SKM-1 treated with dmso at 0.1 percent for 144 hours (cell line): ENCODE measurements around the gene SGO2.
A peak's percentile ranks its signal among the peaks of the same experiment; 100 is the strongest.
"Not testable (repeated sequence)": the region's sequence is repeated elsewhere in the genome, so short reads cannot be mapped to it uniquely, and the experiment has no call there.

ENCODE experiments used
- DNase-seq: peaks from one replicate; lab custom pipeline; 2025; ENCODE audit not compliant: unreplicated experiment; lab: John Stamatoyannopoulos, UW

The SGO2 gene

GRCh38 chr2:200591308-200591707 lies 65.3 kb downstream of the SGO2 start:
- DNase-seq: no peak

GRCh38 chr2:200592406-200593075 lies 66.5 kb downstream of the SGO2 start:
- no peak for DNase-seq

- no peak for DNase-seq
Observed at GRCh38 chr2:200593905-200594304, 67.9 kb downstream of the SGO2 start.

GRCh38 chr2:200595913-200596312 lies 69.9 kb downstream of the SGO2 start:
- DNase-seq: no peak

- no peak for DNase-seq
Observed at GRCh38 chr2:200596774-200597570, 71.0 kb downstream of the SGO2 start.

- DNase-seq: no peak
Observed at GRCh38 chr2:200599206-200599605, 73.2 kb downstream of the SGO2 start.

- no peak for DNase-seq
Observed at GRCh38 chr2:200600549-200601225, 74.7 kb downstream of the SGO2 start.

GRCh38 chr2:200602584-200602983 lies 76.6 kb downstream of the SGO2 start:
- DNase-seq: no peak

GRCh38 chr2:200603972-200604371 lies 78.0 kb downstream of the SGO2 start:
- DNase-seq: no peak

GRCh38 chr2:200604571-200605255 lies 78.7 kb downstream of the SGO2 start:
- no peak for DNase-seq

- no peak for DNase-seq
Observed at GRCh38 chr2:200608341-200609027, 82.5 kb downstream of the SGO2 start.

GRCh38 chr2:200609028-200609614 lies 83.1 kb downstream of the SGO2 start:
- no peak for DNase-seq

GRCh38 chr2:200610217-200610616 lies 84.2 kb downstream of the SGO2 start:
- DNase-seq: not testable (repeated sequence)

GRCh38 chr2:200613692-200614091 lies 87.7 kb downstream of the SGO2 start:
- DNase-seq: no peak

- no peak for DNase-seq
Observed at GRCh38 chr2:200614249-200614648, 88.2 kb downstream of the SGO2 start.

- DNase-seq: peak; percentile 24
Observed at GRCh38 chr2:200615247-200615646, 89.2 kb downstream of the SGO2 start.

GRCh38 chr2:200616193-200616592 lies 90.2 kb downstream of the SGO2 start:
- no peak for DNase-seq

- DNase-seq: no peak
Observed at GRCh38 chr2:200616656-200617055, 90.6 kb downstream of the SGO2 start.

- no peak for DNase-seq
Observed at GRCh38 chr2:200617156-200618053, 91.4 kb downstream of the SGO2 start.
